Endothelial cell of umbilical vein (primary cell): ENCODE measurements around the gene ARHGAP27.

Experiments used
- CTCF ChIP-seq, 2 donors: IDR thresholded peaks; 1 replicate in 1 of 2; 2 replicates in 1 of 2; pipeline ENCODE4 v1.5.1; 2011; ENCODE audit warnings: low read length in 2 of 2, mild to moderate bottlenecking in 2 of 2, moderate library complexity in 2 of 2, control low read depth in 1 of 2, inconsistent platforms in 1 of 2, low read depth in 1 of 2; ENCODE audit not compliant: insufficient read depth in 1 of 2; ENCODE audit errors: extremely low read depth in 1 of 2
- EZH2 ChIP-seq: IDR thresholded peaks from 2 replicates; pipeline ENCODE4 v1.6.1; 2012; ENCODE audit warnings: borderline replicate concordance, low read depth, mild to moderate bottlenecking, moderate library complexity, low read length, inconsistent platforms; ENCODE audit not compliant: severe bottlenecking
- GATA2 ChIP-seq: IDR thresholded peaks from 2 replicates; pipeline ENCODE4 v1.7.0; 2011; ENCODE audit warnings: low read depth, mild to moderate bottlenecking, moderate library complexity, mixed read lengths, low read length; ENCODE audit not compliant: insufficient read length, insufficient read depth
- JUN ChIP-seq: IDR thresholded peaks from 2 replicates; pipeline ENCODE4 v1.6.1; 2011; ENCODE audit warnings: borderline replicate concordance, low read depth; ENCODE audit not compliant: insufficient read length, insufficient read depth
- MAX ChIP-seq: IDR thresholded peaks from 2 replicates; pipeline ENCODE4 v1.6.1; 2011; ENCODE audit not compliant: insufficient read depth, insufficient read length
- POLR2A ChIP-seq: IDR thresholded peaks from 2 replicates; pipeline ENCODE4 v1.6.1; 2012; ENCODE audit warnings: low read depth, mild to moderate bottlenecking, control low read depth, low read length
- POLR2AphosphoS5 ChIP-seq: IDR thresholded peaks from 2 replicates; pipeline ENCODE4 v1.6.1; 2012; ENCODE audit warnings: low read depth, mild to moderate bottlenecking, control low read depth, low read length, moderate library complexity; ENCODE audit not compliant: insufficient read depth

GRCh38 chr17:45384047-45384788 lies 48.5 kb downstream of the ARHGAP27 start:
- TF ChIP-seq CTCF (IDR thresholded peaks at IDR 0.05; ENCODE audit: extremely low read depth in 1 of 2, insufficient read depth in 1 of 2, low read depth in 1 of 2, low read length in 2 of 2) (no peak), MAX (no peak), POLR2AphosphoS5 (no peak), JUN (no peak), POLR2A (no peak), EZH2 (no peak), GATA2 (no peak)
